Gastrocnemius medialis (tissue), 4 donors: ENCODE results near the gene CFAP298.

Experiments used
- POLR2A ChIP-seq, 2 donors: fragments of 450-650 bp; IDR thresholded peaks; one replicate each; pipeline ENCODE4 v1.6.1; 2017; ENCODE audit warnings: antibody characterized with exemption in 2 of 2, mild to moderate bottlenecking in 2 of 2, moderate library complexity in 2 of 2
- TF ChIP-seq, protein P1 (sequence below), 5 experiments: fragments of 450-650 bp in 3 of 5; fragments of 200-600 bp in 2 of 5; sonication (generic) in 2 of 5; IDR thresholded peaks in 4 of 5; conservative IDR thresholded peaks in 1 of 5; 1 replicate in 4 of 5; 2 replicates in 1 of 5; pipeline ENCODE4 v1.5.1; 2016 to 2019; ENCODE audit warnings: antibody characterized with exemption in 5 of 5, mild to moderate bottlenecking in 3 of 5, moderate library complexity in 3 of 5

- TF ChIP-seq, protein P1, sequence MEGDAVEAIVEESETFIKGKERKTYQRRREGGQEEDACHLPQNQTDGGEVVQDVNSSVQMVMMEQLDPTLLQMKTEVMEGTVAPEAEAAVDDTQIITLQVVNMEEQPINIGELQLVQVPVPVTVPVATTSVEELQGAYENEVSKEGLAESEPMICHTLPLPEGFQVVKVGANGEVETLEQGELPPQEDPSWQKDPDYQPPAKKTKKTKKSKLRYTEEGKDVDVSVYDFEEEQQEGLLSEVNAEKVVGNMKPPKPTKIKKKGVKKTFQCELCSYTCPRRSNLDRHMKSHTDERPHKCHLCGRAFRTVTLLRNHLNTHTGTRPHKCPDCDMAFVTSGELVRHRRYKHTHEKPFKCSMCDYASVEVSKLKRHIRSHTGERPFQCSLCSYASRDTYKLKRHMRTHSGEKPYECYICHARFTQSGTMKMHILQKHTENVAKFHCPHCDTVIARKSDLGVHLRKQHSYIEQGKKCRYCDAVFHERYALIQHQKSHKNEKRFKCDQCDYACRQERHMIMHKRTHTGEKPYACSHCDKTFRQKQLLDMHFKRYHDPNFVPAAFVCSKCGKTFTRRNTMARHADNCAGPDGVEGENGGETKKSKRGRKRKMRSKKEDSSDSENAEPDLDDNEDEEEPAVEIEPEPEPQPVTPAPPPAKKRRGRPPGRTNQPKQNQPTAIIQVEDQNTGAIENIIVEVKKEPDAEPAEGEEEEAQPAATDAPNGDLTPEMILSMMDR (IDR thresholded peaks at IDR 0.05 in 4 of 5, conservative IDR thresholded peaks at IDR 0.05 in 1 of 5), result no peak
- TF ChIP-seq POLR2A (IDR thresholded peaks at IDR 0.05), result no peak
These were observed 6.7 kb downstream of the CFAP298 start for GRCh38 chr21:32605469-32605868.
